Astrocyte (in vitro differentiated cells and primary cell): Measurements from ENCODE around the gene CFL1.

Source experiments
- EZH2 ChIP-seq: IDR thresholded peaks from 2 replicates; pipeline ENCODE4 v1.6.1; 2012; ENCODE audit warnings: mild to moderate bottlenecking, low read length, inconsistent platforms; ENCODE audit not compliant: insufficient read depth
- TF ChIP-seq, protein P1 (sequence below): IDR thresholded peaks from 2 replicates; pipeline ENCODE4 v1.5.1; 2011; ENCODE audit warnings: low read depth, mild to moderate bottlenecking, inconsistent platforms, low read length, moderate library complexity; ENCODE audit not compliant: insufficient read depth

DNA sequence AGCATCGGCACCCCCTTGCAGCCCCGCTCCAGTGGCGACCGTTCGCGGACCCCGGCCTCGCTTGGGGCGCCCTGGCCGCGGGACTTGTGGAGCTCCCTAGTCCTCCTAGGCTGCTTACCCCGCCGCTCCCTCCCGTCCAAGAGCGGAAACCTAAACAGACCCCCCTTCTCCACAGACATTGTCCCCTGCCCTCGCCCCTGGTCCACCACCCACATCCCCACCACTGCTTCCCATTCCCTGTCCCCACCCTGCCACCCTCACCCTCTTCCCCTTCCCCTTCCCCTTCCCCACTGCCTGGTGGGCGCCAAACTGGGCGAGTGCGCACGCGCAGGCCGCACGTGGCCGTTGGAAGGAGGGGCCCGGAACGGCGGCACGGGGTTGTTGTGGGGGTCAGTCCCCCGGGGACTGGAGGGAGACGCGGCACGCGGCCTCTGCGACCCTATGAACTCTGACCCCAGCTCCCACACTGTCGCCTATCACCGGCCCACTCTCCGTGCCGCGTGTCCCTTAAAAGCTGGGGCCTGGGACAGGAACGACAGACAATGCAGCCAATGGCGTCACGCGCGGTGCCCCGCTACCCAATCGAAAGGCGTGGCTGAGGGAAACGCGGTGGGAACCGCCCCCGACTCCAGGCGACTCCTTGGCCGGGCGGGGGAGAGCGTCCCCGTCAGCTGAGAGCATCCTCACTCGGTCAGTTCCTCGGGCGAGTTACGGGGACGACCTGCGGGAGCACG, 24.5 kb downstream of the CFL1 start, which contains the start of gene SNX32:
- no peak for TF ChIP-seq EZH2
- TF ChIP-seq, protein P1, sequence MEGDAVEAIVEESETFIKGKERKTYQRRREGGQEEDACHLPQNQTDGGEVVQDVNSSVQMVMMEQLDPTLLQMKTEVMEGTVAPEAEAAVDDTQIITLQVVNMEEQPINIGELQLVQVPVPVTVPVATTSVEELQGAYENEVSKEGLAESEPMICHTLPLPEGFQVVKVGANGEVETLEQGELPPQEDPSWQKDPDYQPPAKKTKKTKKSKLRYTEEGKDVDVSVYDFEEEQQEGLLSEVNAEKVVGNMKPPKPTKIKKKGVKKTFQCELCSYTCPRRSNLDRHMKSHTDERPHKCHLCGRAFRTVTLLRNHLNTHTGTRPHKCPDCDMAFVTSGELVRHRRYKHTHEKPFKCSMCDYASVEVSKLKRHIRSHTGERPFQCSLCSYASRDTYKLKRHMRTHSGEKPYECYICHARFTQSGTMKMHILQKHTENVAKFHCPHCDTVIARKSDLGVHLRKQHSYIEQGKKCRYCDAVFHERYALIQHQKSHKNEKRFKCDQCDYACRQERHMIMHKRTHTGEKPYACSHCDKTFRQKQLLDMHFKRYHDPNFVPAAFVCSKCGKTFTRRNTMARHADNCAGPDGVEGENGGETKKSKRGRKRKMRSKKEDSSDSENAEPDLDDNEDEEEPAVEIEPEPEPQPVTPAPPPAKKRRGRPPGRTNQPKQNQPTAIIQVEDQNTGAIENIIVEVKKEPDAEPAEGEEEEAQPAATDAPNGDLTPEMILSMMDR, result no peak
